Measurements from ENCODE around the gene CTAGE4.
"Not testable (repeated sequence)": the region's sequence is repeated elsewhere in the genome, so short reads cannot be mapped to it uniquely, and the experiment has no call there.

CTAGE4 gene

DNA sequence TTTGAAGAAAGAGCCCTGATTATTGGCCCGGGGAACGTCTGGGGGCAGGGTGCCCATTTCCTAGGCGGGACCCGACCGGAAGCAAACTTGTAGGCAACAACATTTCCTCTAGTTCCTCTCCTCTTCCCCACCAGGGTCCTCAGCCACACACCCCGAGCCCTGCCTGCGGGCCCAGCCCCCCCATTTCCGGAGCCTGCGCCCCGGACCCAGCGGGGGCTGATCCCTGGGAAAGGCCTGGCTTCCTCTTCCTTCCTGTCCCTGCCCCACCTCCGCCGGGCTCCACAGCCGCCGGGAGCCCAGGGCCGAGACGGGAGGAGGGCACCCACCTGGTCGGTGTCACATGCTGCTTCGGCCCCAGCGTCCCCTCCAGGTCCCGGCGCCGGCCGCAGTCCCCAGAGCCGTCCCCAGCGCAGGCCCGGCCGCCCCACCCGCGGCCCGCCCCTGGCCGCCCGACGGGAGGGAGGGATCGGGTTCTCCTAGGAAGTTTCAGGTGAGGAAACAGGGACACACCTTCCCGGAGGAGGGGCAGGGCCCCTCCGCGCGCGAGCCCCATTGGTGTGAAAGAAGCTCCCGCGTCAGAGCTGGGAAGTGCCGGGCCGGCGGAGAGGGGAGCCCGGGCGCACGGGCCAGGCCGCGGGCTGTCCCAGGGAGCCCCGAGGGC lies 12.1 kb downstream of the CTAGE4 start, which contains the start of gene ARHGEF35:
Gene ARHGEF35 (minus strand): TSS at position 622 of the 661 bp plus-strand sequence. CDS start 7,450 bp downstream, outside the sequence.
- not testable (repeated sequence) for H3K36me3 ChIP-seq; H3K4me3 ChIP-seq (ENCODE audit: low read depth, low read length); H3K27ac ChIP-seq

DNA sequence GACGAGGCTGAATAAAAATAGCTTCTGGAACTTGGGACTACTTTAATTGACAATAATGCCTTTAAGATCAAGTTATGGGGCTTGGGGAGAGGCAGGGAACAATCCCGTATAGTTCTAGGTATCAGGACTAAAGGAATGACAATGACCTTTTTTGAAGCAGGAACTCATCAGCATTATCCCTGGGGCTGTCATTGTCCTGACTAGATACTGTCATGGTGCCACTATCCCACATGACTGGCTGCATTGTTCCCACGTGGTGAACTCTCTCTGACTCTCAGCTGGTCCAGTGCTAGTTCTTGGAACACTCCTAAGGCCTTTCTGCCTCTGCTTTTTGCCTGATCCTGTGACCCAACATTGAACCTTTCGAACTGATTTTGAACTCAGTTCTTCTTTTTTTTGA lies 15.7 kb downstream of the CTAGE4 start:
- H3K27me3 ChIP-seq (ENCODE audit: insufficient read depth, low read depth, severe bottlenecking); H3K9me3 ChIP-seq (ENCODE audit: severe bottlenecking); H3K27ac ChIP-seq; DNase-seq; H3K4me3 ChIP-seq (ENCODE audit: low read depth, low read length); H3K36me3 ChIP-seq: not testable (repeated sequence)

More for the DNA sequence above, 12.1 kb downstream of the CTAGE4 start, which contains the start of gene ARHGEF35:
- not testable (repeated sequence) for H3K27me3 ChIP-seq (ENCODE audit: insufficient read depth, low read depth, severe bottlenecking); H3K9me3 ChIP-seq (ENCODE audit: severe bottlenecking); DNase-seq

DNA sequence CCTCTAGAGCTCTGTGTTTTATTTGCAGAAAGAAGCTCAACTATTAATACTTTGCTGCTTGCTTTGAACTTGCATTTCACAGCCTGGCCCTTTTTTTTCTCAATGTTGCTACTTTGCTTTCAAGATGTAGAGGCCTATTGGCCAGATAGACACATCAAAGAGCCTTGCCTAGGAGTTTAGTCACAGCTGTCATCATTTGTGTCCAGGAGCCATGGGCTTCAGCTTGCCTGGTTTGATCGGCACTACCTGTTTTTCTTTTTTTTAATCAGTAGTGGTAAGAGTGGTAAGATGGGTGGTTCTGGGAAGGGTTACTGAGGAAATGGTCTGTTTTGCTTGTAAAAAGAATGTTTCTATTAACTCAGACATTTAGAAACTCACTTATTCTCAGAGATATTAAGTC lies 18.7 kb downstream of the CTAGE4 start:
- DNase-seq; H3K9me3 ChIP-seq (ENCODE audit: severe bottlenecking); H3K27ac ChIP-seq; H3K27me3 ChIP-seq (ENCODE audit: insufficient read depth, low read depth, severe bottlenecking); H3K36me3 ChIP-seq; H3K4me3 ChIP-seq (ENCODE audit: low read depth, low read length): not testable (repeated sequence)

DNA sequence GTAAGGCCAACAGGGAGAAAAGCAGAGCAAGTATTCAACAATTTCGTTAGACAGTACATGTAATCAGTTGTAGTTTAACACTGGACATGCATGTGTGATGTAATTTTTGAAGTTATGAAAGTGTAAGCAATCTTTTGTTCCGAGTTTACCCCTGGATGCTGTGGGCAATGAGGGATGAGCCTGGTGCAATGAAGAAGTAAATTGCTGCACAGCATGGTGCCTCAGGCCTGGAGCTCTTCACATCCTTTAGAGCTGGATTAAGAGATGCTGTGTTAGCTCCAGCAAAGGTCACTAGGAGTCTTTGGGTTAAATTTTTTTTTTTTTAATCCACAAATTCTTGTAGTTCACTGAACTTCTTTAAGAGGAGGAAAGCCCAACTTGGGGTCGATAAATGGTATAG lies 19.8 kb downstream of the CTAGE4 start:
- not testable (repeated sequence) for H3K27ac ChIP-seq; H3K9me3 ChIP-seq (ENCODE audit: severe bottlenecking); H3K27me3 ChIP-seq (ENCODE audit: insufficient read depth, low read depth, severe bottlenecking); H3K4me3 ChIP-seq (ENCODE audit: low read depth, low read length); DNase-seq; H3K36me3 ChIP-seq

DNA sequence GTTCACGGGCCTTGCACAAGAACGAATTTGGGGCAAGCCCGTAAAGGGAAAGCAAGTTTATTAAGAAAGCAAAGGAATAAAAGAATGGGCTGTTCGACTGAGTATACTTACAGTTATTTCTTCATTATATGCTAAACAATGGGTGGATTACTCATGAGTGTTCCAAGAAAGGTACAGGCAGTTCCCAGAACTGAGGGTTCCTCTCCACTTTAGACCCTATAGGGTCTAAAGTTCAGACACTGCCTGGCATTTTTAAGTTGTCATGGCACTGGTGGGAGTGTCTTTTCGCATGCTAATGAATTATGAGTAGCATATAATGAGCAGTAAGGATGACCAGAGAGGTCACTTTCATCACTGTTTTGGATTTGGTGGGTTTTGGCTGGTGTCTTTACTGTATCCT lies 22.0 kb downstream of the CTAGE4 start:
- H3K27ac ChIP-seq; H3K36me3 ChIP-seq; DNase-seq; H3K9me3 ChIP-seq (ENCODE audit: severe bottlenecking); H3K27me3 ChIP-seq (ENCODE audit: insufficient read depth, low read depth, severe bottlenecking); H3K4me3 ChIP-seq (ENCODE audit: low read depth, low read length): not testable (repeated sequence)

DNA sequence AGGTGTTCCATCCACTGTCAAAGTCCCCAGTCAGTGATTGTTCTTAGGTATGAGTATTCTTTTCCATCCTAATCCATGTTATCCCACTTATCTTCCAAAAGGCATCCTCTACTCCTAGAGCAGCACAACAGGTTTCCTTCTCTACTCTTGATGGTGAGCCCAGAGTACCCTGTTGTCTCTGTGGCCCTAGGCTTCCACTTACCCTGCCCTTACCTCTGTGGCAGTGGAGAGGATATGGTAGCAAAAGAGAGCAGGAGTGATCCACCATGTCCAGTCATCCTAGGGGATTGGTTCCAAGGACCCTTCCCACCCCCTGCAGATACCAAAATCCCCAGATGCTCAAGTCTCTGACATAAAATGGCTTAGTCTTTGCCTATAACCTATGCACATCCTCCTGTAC lies 33.9 kb downstream of the CTAGE4 start:
- not testable (repeated sequence) for H3K27ac ChIP-seq; DNase-seq; H3K9me3 ChIP-seq (ENCODE audit: severe bottlenecking)

DNA sequence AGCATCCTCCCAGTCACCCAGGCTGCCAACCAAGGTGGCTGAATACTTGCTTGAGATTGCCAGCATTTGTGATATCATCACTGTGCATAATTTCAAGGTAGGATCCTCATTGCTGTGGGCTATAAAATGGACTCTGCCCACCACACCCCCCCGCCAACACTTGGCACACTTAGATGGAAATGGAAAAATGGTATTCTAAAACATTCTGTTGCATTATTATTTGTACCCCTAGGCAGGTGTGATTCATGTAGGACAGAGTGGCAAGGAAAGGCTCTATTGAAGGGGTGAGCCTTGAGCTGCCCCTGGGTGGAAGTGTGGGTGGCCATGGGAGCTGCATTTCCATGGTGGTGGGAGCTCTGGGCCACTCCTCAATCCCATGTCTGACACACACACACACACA lies 35.3 kb downstream of the CTAGE4 start:
- not testable (repeated sequence) for H3K4me3 ChIP-seq (ENCODE audit: low read depth, low read length); H3K27me3 ChIP-seq (ENCODE audit: insufficient read depth, low read depth, severe bottlenecking); H3K36me3 ChIP-seq; DNase-seq; H3K27ac ChIP-seq; H3K9me3 ChIP-seq (ENCODE audit: severe bottlenecking)

More for the DNA sequence above, 33.9 kb downstream of the CTAGE4 start:
- H3K36me3 ChIP-seq; H3K27me3 ChIP-seq (ENCODE audit: insufficient read depth, low read depth, severe bottlenecking); H3K4me3 ChIP-seq (ENCODE audit: low read depth, low read length): not testable (repeated sequence)

DNA sequence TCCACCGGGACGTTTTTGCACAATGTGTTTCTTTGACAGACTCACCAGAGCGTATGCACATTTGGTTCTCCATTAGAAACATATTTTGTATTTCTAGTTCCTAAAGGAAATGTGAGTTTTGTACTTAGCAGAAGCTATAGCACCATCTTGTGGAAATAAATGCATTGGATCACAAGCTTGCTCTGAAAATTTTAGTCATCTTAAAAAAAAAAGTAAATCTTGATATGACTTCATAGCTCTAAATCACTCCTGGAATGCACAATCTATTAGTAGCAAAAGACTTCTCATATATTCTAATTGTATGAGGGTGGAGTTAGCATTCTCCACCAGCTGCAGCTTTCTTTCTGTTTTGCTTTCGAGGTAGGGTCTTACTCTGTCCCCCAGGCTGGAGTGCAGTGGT lies 35.9 kb downstream of the CTAGE4 start:
- not testable (repeated sequence) for H3K27me3 ChIP-seq (ENCODE audit: insufficient read depth, low read depth, severe bottlenecking); H3K36me3 ChIP-seq; H3K27ac ChIP-seq; H3K4me3 ChIP-seq (ENCODE audit: low read depth, low read length); DNase-seq; H3K9me3 ChIP-seq (ENCODE audit: severe bottlenecking)

DNA sequence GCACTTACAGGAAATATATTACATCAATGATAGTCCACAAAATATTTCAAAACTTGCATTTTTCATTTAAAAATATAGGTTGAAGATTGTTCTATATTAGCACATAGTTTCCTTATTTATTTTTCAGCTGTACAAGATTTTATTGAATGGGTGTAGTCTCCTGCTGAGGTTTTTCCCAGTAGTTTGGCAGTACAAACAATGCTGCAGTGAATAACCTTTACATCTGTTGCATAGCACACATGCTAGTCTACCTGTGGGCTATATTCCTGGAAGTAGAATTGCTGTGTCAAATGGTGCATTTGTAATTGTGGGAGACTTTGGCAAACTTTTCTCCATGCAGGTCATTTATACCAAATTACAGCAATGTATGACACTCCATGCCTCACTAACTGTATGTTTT lies 37.3 kb downstream of the CTAGE4 start:
- H3K9me3 ChIP-seq (ENCODE audit: severe bottlenecking); H3K27ac ChIP-seq; H3K36me3 ChIP-seq; H3K27me3 ChIP-seq (ENCODE audit: insufficient read depth, low read depth, severe bottlenecking); DNase-seq; H3K4me3 ChIP-seq (ENCODE audit: low read depth, low read length): not testable (repeated sequence)

DNA sequence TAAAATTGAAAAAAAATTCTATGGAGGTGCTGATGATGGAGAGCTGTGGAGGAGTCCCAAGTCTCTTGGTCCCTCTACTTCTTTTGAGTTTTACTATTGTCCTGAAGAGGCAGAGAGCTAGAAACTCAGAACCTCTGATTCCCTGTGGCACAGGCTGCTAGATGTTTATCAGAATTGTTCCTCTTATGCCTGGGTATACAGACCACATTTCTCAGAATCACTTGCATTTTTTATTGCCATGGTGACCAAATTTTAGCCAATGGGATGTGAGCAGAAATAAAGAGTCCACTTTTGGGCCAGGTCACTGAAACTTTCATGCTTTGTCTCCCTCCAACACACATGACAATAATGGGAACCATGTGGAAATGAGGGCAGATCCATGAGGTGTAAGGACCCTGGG lies 40.4 kb downstream of the CTAGE4 start:
- not testable (repeated sequence) for H3K9me3 ChIP-seq (ENCODE audit: severe bottlenecking); H3K4me3 ChIP-seq (ENCODE audit: low read depth, low read length); H3K27me3 ChIP-seq (ENCODE audit: insufficient read depth, low read depth, severe bottlenecking); DNase-seq; H3K36me3 ChIP-seq; H3K27ac ChIP-seq

DNA sequence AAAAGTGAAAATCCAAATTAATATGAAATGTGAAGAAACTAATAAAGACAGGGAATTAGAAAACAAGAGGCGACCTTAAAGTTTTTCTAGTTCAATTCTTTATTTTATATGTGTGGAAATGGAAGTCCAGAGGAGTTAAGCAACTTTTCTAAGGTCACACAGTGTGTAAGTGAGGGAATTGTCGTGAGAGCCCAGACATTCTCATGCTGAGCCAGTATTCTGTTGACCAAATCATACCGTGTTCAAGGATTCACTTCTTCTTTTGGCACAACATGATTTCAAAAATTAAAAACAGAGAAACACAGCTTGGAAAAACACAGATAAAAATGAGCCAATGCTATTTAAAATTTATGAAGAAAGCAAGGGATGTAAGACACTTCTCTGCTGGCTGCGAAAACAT lies 43.6 kb downstream of the CTAGE4 start:
- not testable (repeated sequence) for H3K27ac ChIP-seq; H3K36me3 ChIP-seq; H3K4me3 ChIP-seq (ENCODE audit: low read depth, low read length); H3K9me3 ChIP-seq (ENCODE audit: severe bottlenecking); DNase-seq; H3K27me3 ChIP-seq (ENCODE audit: insufficient read depth, low read depth, severe bottlenecking)

DNA sequence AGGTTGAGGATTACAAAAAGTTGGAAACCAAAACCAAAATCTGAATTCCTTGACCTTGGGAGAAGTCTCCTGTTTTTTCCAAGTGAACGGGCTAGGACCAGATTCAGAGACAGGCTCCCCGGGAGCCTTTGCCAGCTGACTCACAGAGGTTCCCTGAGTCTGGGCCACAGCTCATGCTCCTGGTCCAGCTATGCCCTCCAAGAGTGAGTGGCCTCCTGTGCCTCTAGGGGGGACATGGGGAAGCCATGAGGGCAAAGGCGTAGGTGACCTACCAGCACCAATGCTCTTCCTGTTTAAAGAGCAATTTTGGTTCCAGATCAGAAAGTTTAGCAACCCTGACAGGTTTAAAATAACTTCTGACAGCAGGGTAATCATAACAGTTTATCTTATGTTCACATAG lies 45.5 kb downstream of the CTAGE4 start:
- not testable (repeated sequence) for H3K9me3 ChIP-seq (ENCODE audit: severe bottlenecking); H3K4me3 ChIP-seq (ENCODE audit: low read depth, low read length); H3K36me3 ChIP-seq; H3K27ac ChIP-seq; H3K27me3 ChIP-seq (ENCODE audit: insufficient read depth, low read depth, severe bottlenecking); DNase-seq

DNA sequence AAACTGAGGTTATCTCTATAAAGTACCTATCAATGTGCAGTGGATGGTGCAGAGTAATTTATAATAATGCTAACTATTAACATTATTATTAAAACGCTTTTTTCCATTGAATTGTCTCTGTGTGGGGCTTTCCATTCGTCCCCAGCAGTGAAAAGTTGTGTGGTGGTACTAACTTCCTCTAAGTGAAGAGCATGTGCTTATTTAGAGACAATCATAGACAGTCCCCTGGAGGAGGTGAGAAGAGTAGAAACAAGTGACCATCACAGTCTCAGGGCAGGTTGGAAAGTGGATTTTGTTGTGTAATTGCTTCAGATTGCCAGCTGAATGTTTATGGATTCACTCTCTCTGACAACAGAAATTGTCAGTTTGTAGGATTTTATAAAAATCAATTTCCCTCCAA lies 47.8 kb downstream of the CTAGE4 start:
- H3K27ac ChIP-seq; H3K4me3 ChIP-seq (ENCODE audit: low read depth, low read length); H3K36me3 ChIP-seq; DNase-seq; H3K27me3 ChIP-seq (ENCODE audit: insufficient read depth, low read depth, severe bottlenecking); H3K9me3 ChIP-seq (ENCODE audit: severe bottlenecking): not testable (repeated sequence)

DNA sequence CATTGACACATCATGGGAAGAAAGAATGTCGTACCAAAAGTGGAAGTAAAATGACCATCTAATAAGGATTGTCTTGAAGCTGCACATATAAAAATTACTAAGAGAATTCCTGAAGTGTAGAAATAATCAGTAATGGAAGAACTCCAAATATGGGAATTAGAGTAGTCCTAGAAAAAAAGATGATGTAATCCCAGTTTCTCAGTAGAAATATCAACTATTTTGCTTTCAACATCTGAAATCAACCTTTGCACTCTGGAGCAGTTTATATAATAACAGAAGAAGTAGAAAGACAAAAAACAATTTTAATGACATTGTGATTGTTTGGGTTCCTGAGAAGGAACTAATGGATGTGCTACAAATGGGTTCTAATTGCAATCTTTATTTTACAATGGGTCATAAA lies 49.8 kb downstream of the CTAGE4 start:
- not testable (repeated sequence) for H3K27ac ChIP-seq; DNase-seq; H3K27me3 ChIP-seq (ENCODE audit: insufficient read depth, low read depth, severe bottlenecking); H3K4me3 ChIP-seq (ENCODE audit: low read depth, low read length); H3K9me3 ChIP-seq (ENCODE audit: severe bottlenecking); H3K36me3 ChIP-seq
